SHP77 (cell line): ENCODE measurements around the gene GALNT4.

Experiments used
- DNase-seq, 2 experiments: peaks; one replicate each; lab custom pipeline; 2025; lab: John Stamatoyannopoulos, UW

The GALNT4 gene

GRCh38 chr12:89529738-89530137 lies 5.1 kb upstream of the GALNT4 start:
- peak; percentile 20 for DNase-seq

GRCh38 chr12:89528434-89528833 lies 3.8 kb upstream of the GALNT4 start:
- DNase-seq, result no peak

GRCh38 chr12:89525824-89526770 lies 1.5 kb upstream of the GALNT4 start, which contains the start of gene POC1B:
Gene POC1B, minus strand, starts transcription at chr12:89526047. Its CDS starts 152 bp downstream, at chr12:89525895.
- DNase-seq, result peak; percentile 88 to 90

- peak; percentile 17 to 35 for DNase-seq
These were observed 768 bp upstream of the GALNT4 start for GRCh38 chr12:89525305-89525823.

GRCh38 chr12:89523843-89524540 lies 604 bp downstream of the GALNT4 start:
- no peak for DNase-seq

GRCh38 chr12:89523393-89523792 lies 1.2 kb downstream of the GALNT4 start:
- DNase-seq, result no peak

GRCh38 chr12:89521364-89522223 lies 3.0 kb downstream of the GALNT4 start:
- no peak for DNase-seq

GRCh38 chr12:89517720-89518119 lies 6.9 kb downstream of the GALNT4 start:
- DNase-seq, result no peak

- no peak for DNase-seq
These were observed 8.0 kb downstream of the GALNT4 start for GRCh38 chr12:89516633-89517032.

GRCh38 chr12:89514751-89515150 lies 9.8 kb downstream of the GALNT4 start:
- DNase-seq, result no peak

- DNase-seq, result no peak
These were observed 11.1 kb downstream of the GALNT4 start for GRCh38 chr12:89513544-89513943.

GRCh38 chr12:89507015-89507824 lies 17.4 kb downstream of the GALNT4 start:
- DNase-seq, result no peak

- DNase-seq, result no peak
These were observed 18.5 kb downstream of the GALNT4 start for GRCh38 chr12:89506050-89506449.

GRCh38 chr12:89504560-89505346 lies 19.8 kb downstream of the GALNT4 start:
- DNase-seq, result no peak

- no peak for DNase-seq
These were observed 22.8 kb downstream of the GALNT4 start for GRCh38 chr12:89501793-89502192.

GRCh38 chr12:89499857-89500256 lies 24.7 kb downstream of the GALNT4 start:
- no peak for DNase-seq

- DNase-seq, result no peak
These were observed 27.1 kb downstream of the GALNT4 start for GRCh38 chr12:89497467-89497866.

- no peak for DNase-seq
These were observed 27.6 kb downstream of the GALNT4 start for GRCh38 chr12:89497005-89497404.

- DNase-seq, result no peak
These were observed 30.0 kb downstream of the GALNT4 start for GRCh38 chr12:89494411-89495231.
